Measurements from ENCODE around the gene CHD9. TPM values are rescaled to one million over a fixed set of nuclear protein-coding genes. Genes with fewer than 3 reads are reported as not detected.

CHD9 gene
- polyA plus RNA-seq, 1 donor from 2014 or later, result 69.3 TPM

- H3K9me2 ChIP-seq (ENCODE audit: insufficient read depth, low read length), result no peaks in the 10 kb centered on the region
- no peaks in the 10 kb centered on the region for H3K79me2 ChIP-seq (replicated peaks; ENCODE audit: insufficient read depth, low read length)
- no peak overlapping the region for H3K9ac ChIP-seq (ENCODE audit: low read length)
- no peaks in the 10 kb centered on the region for H4K20me1 ChIP-seq (ENCODE audit: insufficient read depth)
- H2AFZ ChIP-seq (ENCODE audit: low read depth, low read length), result no peak overlapping the region
- TF ChIP-seq TAF1 (IDR thresholded peaks at IDR 0.05; ENCODE audit: low read depth) (no peak), MXI1 (conservative IDR thresholded peaks at IDR 0.05; ENCODE audit: poor library complexity, severe bottlenecking) (no peak), EP300 (conservative IDR thresholded peaks at IDR 0.05; ENCODE audit: poor library complexity, severe bottlenecking) (no peak), EZH2 (IDR thresholded peaks at IDR 0.05; ENCODE audit: borderline replicate concordance, insufficient read depth, low read length, poor library complexity, severe bottlenecking) (no peak), SMC3 (conservative IDR thresholded peaks at IDR 0.05; ENCODE audit: poor library complexity) (no peak), RAD21 (conservative IDR thresholded peaks at IDR 0.05) (no peak), POLR2AphosphoS5 (IDR thresholded peaks at IDR 0.05) (no peak), CTCF (IDR thresholded peaks at IDR 0.05; ENCODE audit: poor library complexity, severe bottlenecking) (no peak), REST (IDR thresholded peaks at IDR 0.05; ENCODE audit: borderline replicate concordance) (no peak)
- H3K4me3 ChIP-seq (ENCODE audit: low read length), result no peak overlapping the region
- no peaks in the 10 kb centered on the region for H3K36me3 ChIP-seq (ENCODE audit: insufficient read depth, low read length)
- H3F3A ChIP-seq (ENCODE audit: insufficient read depth, low read length, poor library complexity, severe bottlenecking), result no peaks in the 10 kb centered on the region
- no peaks in the 10 kb centered on the region for H3K9me3 ChIP-seq (ENCODE audit: low read length)
- H3K27me3 ChIP-seq (ENCODE audit: insufficient read depth, low read depth, low read length), result no peaks in the 10 kb centered on the region
- H3K27ac ChIP-seq (ENCODE audit: low read length), result no peak overlapping the region
- H3K4me2 ChIP-seq (ENCODE audit: low read length), result no peak overlapping the region
These were observed 6.9 kb downstream of the CHD9 start for GRCh38 chr16:53061701-53062159.

- Histone ChIP-seq H3K27me3 (ENCODE audit: insufficient read depth, low read depth, low read length) (no peaks in the 10 kb centered on the region), H3K4me2 (ENCODE audit: low read length) (no peak overlapping the region), H3K9me2 (ENCODE audit: insufficient read depth, low read length) (no peaks in the 10 kb centered on the region), H3K36me3 (ENCODE audit: insufficient read depth, low read length) (no peaks in the 10 kb centered on the region), H3K4me3 (ENCODE audit: low read length) (no peak overlapping the region), H3F3A (ENCODE audit: insufficient read depth, low read length, poor library complexity, severe bottlenecking) (no peaks in the 10 kb centered on the region), H3K79me2 (replicated peaks; ENCODE audit: insufficient read depth, low read length) (no peaks in the 10 kb centered on the region), H3K27ac (ENCODE audit: low read length) (no peak overlapping the region), H4K20me1 (ENCODE audit: insufficient read depth) (no peaks in the 10 kb centered on the region), H3K9me3 (ENCODE audit: low read length) (no peaks in the 10 kb centered on the region), H3K9ac (ENCODE audit: low read length) (no peak overlapping the region), H2AFZ (ENCODE audit: low read depth, low read length) (no peak overlapping the region)
- TF ChIP-seq EP300 (conservative IDR thresholded peaks at IDR 0.05; ENCODE audit: poor library complexity, severe bottlenecking), result no peak
- TF ChIP-seq MXI1 (conservative IDR thresholded peaks at IDR 0.05; ENCODE audit: poor library complexity, severe bottlenecking), result no peak
- no peak for TF ChIP-seq RAD21 (conservative IDR thresholded peaks at IDR 0.05)
- TF ChIP-seq EZH2 (IDR thresholded peaks at IDR 0.05; ENCODE audit: borderline replicate concordance, insufficient read depth, low read length, poor library complexity, severe bottlenecking), result no peak
- TF ChIP-seq SMC3 (conservative IDR thresholded peaks at IDR 0.05; ENCODE audit: poor library complexity), result no peak
- TF ChIP-seq TAF1 (IDR thresholded peaks at IDR 0.05; ENCODE audit: low read depth), result no peak
- TF ChIP-seq POLR2AphosphoS5 (IDR thresholded peaks at IDR 0.05), result no peak
- TF ChIP-seq REST (IDR thresholded peaks at IDR 0.05; ENCODE audit: borderline replicate concordance), result no peak
- no peak for TF ChIP-seq CTCF (IDR thresholded peaks at IDR 0.05; ENCODE audit: poor library complexity, severe bottlenecking)
These were observed 9.3 kb downstream of the CHD9 start for GRCh38 chr16:53064081-53064578.

All from neural cell (in vitro differentiated cells).